ENCODE data around the gene PSPH.
"Not testable (repeated sequence)": the region's sequence is repeated elsewhere in the genome, so short reads cannot be mapped to it uniquely, and the experiment has no call there.

The PSPH gene

GRCh38 chr7:56078196-56078595 lies 27.0 kb upstream of the PSPH start:
- no peak for DNase-seq (ENCODE audit: low spot score in 2 of 2)
- no peak for ATAC-seq
- H3K4me3 Mint-ChIP-seq: no peak overlapping the region
- no peaks in the 10 kb centered on the region for H3K9me3 Mint-ChIP-seq
- H3K27ac Mint-ChIP-seq: peak overlapping the region; percentile 75
- H3K36me3 Mint-ChIP-seq: peaks cover 75% of the 10 kb centered on the region
- H3K4me1 Mint-ChIP-seq: peaks cover 12% of the 10 kb centered on the region

DNA sequence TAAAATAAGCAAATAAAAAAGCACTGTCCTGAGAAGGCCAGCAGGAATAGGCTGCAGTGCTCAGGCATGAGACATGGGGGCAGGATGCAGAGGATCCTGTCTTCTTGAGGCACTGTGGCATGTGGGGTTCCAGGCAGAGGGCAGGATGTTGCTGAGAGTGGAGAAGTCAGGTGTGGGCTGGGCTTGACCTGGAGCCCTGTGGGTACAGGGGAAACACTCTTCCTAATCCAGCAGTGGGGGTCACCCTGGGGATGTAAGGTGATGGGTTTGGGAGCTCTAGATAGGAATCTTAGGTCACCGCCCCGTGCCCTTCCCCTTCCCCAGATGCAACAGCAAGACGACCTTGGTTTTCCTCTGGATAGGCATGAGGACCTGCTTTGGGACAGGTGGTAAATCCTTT lies 26.4 kb upstream of the PSPH start:
- DNase-seq (ENCODE audit: low spot score in 2 of 2) (no peak), ATAC-seq (no peak)
- H3K36me3 Mint-ChIP-seq: peaks cover 80% of the 10 kb centered on the region
- no peak overlapping the region for H3K27ac Mint-ChIP-seq
- H3K9me3 Mint-ChIP-seq: no peaks in the 10 kb centered on the region
- H3K4me3 Mint-ChIP-seq: no peak overlapping the region
- peaks cover 18% of the 10 kb centered on the region for H3K4me1 Mint-ChIP-seq

DNA sequence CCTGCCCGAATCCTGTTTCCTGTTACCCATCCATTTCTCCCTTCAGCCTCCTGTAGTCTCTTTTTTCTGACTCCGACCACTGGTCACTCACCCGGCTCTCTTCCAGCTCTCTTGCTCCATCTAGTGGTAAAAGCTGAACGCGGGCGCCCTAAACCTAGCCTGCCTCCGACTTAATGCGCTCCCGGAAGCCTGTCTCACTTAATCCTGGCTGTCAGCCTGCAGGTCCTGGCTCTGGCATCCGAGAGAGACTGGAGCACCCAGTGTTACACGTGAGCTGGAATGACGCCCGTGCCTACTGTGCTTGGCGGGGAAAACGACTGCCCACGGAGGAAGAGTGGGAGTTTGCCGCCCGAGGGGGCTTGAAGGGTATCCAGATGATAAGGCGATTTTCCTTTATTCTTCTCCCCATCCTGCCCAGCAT lies 23.1 kb upstream of the PSPH start:
- Mint-ChIP-seq H3K4me1 (peaks cover 12% of the 10 kb centered on the region), H3K9me3 (no peaks in the 10 kb centered on the region), H3K36me3 (peaks cover 90% of the 10 kb centered on the region), H3K27ac (peak overlapping the region; percentile 9), H3K4me3 (no peak overlapping the region)
- peak; percentile 69 to 88 for DNase-seq (ENCODE audit: low spot score in 2 of 2)
- peak; percentile 87 for ATAC-seq

DNA sequence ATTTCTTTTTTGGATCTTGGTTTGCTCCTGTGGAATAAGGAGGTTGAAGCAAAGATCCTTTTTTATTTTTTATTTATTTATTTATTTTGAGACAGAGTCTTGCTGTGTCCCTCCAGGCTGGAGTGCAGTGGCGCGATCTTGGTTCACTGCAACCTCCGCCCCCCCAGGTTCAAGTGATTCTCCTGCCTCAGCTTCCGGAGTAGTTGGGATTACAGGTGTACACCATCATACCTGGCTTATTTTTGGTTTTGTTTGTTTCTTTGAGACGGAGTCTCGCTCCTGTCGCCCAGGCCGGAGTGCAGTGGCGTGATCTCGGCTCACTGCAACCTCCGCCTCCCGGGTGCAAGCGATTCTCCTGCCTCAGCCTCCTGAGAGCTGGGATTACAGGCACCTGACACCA lies 15.1 kb upstream of the PSPH start:
- Mint-ChIP-seq H3K4me1 (peaks cover 33% of the 10 kb centered on the region), H3K27ac (peak overlapping the region; percentile 30), H3K36me3 (peaks cover 91% of the 10 kb centered on the region)
- H3K4me3 Mint-ChIP-seq; ATAC-seq; H3K9me3 Mint-ChIP-seq; DNase-seq (ENCODE audit: low spot score in 2 of 2): not testable (repeated sequence)

- peaks cover 33% of the 10 kb centered on the region for H3K4me1 Mint-ChIP-seq
- H3K27ac Mint-ChIP-seq: peak within 1 kb of the TSS; percentile 94
- ATAC-seq (peak; percentile 95), DNase-seq (ENCODE audit: low spot score in 2 of 2) (peak; percentile 92 to 95)
- H3K9me3 Mint-ChIP-seq: no peaks in the 10 kb centered on the region
- H3K4me3 Mint-ChIP-seq: peak within 1 kb of the TSS; percentile 88
- peaks cover 91% of the 10 kb centered on the region for H3K36me3 Mint-ChIP-seq
These were observed 12.8 kb upstream of the PSPH start, which contains the start of gene SUMF2 for GRCh38 chr7:56063882-56064625. Gene SUMF2 (plus strand): TSS chr7:56064286. CDS start chr7:56064312, 26 bp downstream.

DNA sequence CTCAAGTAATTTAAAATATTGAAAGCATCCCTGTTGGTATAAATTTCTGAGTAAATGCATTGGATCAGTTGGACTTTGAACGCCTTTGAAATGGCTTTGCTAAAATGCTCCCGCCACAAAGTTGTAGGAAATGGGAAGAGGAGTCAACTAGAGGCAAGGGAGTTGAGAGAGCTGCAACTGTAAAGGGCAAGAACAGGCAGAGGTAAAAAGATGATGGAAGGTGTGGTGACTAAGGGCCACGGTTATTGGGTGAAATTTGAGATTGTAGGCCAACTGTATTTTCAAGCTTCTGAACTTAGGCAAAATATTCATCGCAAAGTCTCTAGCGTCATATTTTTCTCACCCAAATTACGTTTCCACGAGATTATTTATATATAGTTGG lies 12.2 kb upstream of the PSPH start:
- ATAC-seq (no peak), DNase-seq (ENCODE audit: low spot score in 2 of 2) (no peak)
- Mint-ChIP-seq H3K4me1 (peaks cover 33% of the 10 kb centered on the region), H3K36me3 (peaks cover 91% of the 10 kb centered on the region), H3K9me3 (no peaks in the 10 kb centered on the region), H3K4me3 (peak overlapping the region; percentile 88), H3K27ac (peak overlapping the region; percentile 94)

DNA sequence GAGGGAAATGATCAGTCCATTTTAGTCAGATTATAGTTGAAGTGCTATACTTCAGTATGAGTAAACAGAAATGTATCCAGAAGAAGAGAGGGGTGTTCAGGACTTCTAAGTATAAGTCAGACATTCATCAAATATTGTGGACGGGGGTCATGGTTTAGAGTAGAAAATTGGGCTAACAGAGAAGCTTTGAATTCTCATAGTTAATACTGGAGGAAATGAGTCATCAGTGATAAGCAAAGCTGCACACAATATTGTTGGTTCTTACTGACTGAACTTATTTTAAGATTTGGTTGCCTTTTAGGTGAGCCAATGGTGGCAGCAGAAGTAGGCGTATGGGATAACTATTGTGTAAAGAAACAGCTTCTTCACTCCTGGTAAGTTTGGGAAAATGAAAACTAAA lies 11.1 kb upstream of the PSPH start:
- peak; percentile 17 for ATAC-seq
- Mint-ChIP-seq H3K4me3 (peak overlapping the region; percentile 88), H3K27ac (peak overlapping the region; percentile 94), H3K4me1 (peaks cover 33% of the 10 kb centered on the region), H3K36me3 (peaks cover 91% of the 10 kb centered on the region), H3K9me3 (no peaks in the 10 kb centered on the region)
- DNase-seq (ENCODE audit: low spot score in 2 of 2): no peak

- Mint-ChIP-seq H3K9me3 (no peaks in the 10 kb centered on the region), H3K4me1 (peaks cover 16% of the 10 kb centered on the region), H3K36me3 (peaks cover 82% of the 10 kb centered on the region), H3K4me3 (peak overlapping the region; percentile 82), H3K27ac (peak overlapping the region; percentile 88)
- ATAC-seq: no peak
- DNase-seq (ENCODE audit: low spot score in 2 of 2): no peak
These were observed 2.7 kb upstream of the PSPH start for GRCh38 chr7:56053993-56054392.

DNA sequence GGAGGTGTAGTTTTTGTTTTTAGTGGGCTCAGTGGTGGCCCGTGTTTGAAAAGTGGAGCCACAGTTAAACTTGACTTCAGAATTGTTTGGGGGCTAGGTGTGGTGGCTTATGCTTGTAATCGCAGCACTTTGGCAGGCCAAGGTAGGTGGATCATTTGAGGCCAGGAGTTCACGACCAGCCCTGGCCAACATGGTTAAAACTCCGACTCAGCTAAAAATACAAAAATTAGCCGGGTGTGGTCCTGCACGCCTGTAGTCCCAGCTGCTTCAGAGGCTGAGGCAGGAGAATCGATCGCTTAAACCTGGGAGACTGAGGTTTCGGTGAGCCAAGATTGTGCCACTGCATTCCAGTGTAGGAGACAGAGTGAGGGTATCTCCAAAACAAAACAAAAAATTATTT lies 2.1 kb upstream of the PSPH start:
- Mint-ChIP-seq H3K4me3 (peak overlapping the region; percentile 82), H3K4me1 (peaks cover 16% of the 10 kb centered on the region), H3K36me3 (peaks cover 75% of the 10 kb centered on the region), H3K27ac (peak overlapping the region; percentile 88), H3K9me3 (no peaks in the 10 kb centered on the region)
- DNase-seq (ENCODE audit: low spot score in 2 of 2): no peak
- ATAC-seq: no peak

- peaks cover 52% of the 10 kb centered on the region for H3K36me3 Mint-ChIP-seq
- no peaks in the 10 kb centered on the region for H3K9me3 Mint-ChIP-seq
- ATAC-seq (no peak), DNase-seq (ENCODE audit: low spot score in 2 of 2) (no peak)
- peak overlapping the region; percentile 88 for H3K27ac Mint-ChIP-seq
- H3K4me3 Mint-ChIP-seq: peak overlapping the region; percentile 82
- peaks cover 16% of the 10 kb centered on the region for H3K4me1 Mint-ChIP-seq
These were observed 248 bp downstream of the PSPH start for GRCh38 chr7:56051053-56051338.

GRCh38 chr7:56048763-56049162 lies 2.5 kb downstream of the PSPH start:
- H3K36me3 Mint-ChIP-seq: peaks cover 29% of the 10 kb centered on the region
- not testable (repeated sequence) for H3K27ac Mint-ChIP-seq; H3K4me3 Mint-ChIP-seq; DNase-seq (ENCODE audit: low spot score in 2 of 2); H3K9me3 Mint-ChIP-seq; H3K4me1 Mint-ChIP-seq; ATAC-seq

GRCh38 chr7:56048245-56048644 lies 3.0 kb downstream of the PSPH start:
- no peak for DNase-seq (ENCODE audit: low spot score in 2 of 2)
- H3K4me1 Mint-ChIP-seq: peaks cover 4% of the 10 kb centered on the region
- no peaks in the 10 kb centered on the region for H3K9me3 Mint-ChIP-seq
- no peak overlapping the region for H3K4me3 Mint-ChIP-seq
- H3K36me3 Mint-ChIP-seq: peaks cover 24% of the 10 kb centered on the region
- H3K27ac Mint-ChIP-seq: no peak overlapping the region
- no peak for ATAC-seq

DNA sequence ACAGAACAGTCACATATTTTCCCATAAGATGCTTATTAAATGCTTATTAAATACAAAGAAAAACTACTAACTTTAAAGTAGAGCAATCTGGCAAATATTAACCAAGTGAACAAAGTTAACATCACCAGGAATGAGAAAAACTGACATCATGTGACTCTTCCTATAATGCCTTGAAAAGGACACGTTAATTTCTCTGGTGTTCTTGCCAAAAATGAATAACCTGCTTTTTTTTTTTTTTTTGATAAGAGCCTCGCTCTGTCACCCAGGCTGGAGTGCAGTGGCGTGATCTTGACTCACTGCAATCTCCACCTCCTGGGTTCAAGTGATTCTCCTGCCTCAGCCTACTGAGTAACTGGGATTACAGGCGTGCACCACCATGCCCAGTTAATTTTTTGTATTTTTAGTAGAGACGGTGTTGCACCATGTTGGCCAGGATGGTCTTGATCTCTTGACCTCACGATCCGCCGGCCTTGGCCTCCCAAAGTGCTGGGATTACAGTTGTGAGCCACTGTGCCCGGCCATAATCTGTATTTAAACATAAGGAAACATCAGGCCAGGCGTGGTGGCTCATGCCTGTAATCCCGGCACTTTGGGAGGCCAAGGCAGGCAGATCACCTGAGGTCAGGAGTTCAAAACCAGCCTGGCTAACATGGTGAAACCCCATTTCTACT lies 3.7 kb downstream of the PSPH start:
- ATAC-seq; DNase-seq (ENCODE audit: low spot score in 2 of 2); H3K4me1 Mint-ChIP-seq; H3K9me3 Mint-ChIP-seq; H3K27ac Mint-ChIP-seq; H3K4me3 Mint-ChIP-seq: not testable (repeated sequence)
- H3K36me3 Mint-ChIP-seq: peaks cover 21% of the 10 kb centered on the region

DNA sequence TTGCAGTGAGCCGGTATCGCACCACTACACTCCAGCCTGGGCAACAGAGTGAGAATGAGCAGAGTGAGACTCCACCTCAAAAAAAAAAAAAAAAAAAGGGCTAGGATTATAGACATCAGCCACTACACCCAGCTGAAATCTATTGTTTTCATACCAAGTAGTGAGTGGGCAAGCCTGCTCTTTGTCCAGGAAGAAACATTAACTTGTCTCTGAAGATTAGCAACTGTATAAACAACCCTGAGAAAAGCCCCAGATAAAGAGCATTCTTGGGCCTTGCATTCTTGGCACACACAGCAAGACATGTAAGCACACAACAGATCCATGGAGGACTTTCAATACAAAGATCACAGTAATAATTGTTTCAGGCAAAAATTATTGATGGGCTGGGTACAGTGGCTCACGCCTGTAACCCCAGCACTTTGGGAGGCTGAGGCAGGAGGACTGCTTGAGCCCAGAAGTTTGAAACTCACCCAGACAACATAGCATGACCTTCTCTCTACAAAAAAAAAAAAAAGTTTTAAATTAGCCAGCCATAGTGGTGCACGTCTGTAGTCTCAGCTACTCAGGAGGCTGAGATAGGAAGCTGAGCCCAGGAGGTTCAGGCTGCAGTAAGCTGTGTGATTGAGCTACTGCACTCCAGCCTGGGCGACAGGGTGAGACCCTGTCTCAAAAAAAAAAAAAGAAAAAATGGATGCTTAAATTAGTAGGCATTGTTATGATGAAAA lies 4.4 kb downstream of the PSPH start:
- H3K9me3 Mint-ChIP-seq: no peaks in the 10 kb centered on the region
- no peak for DNase-seq (ENCODE audit: low spot score in 2 of 2)

DNA sequence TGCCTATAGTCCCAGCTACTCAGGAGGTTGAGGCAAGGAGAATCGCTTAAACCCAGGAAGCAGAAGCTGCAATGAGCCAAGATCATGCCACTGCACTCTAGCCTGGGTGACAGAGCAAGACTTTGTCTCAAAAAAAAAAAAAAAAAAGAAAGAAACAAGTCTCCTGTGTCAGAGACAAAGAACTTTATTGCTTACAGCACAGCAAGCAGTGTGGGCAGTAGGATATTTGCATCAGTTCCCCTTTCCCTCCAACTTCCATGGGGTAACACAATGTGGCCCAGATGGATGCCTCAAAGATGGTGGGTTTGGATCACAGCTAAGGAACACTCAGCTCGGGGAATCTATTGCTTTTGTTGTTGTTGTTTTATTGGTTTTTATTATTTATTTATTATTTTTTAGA lies 5.5 kb downstream of the PSPH start:
- not testable (repeated sequence) for ATAC-seq

More for the DNA sequence above, 4.4 kb downstream of the PSPH start:
- H3K36me3 Mint-ChIP-seq: peaks cover 22% of the 10 kb centered on the region
- no peak overlapping the region for H3K4me3 Mint-ChIP-seq
- H3K4me1 Mint-ChIP-seq: no peaks in the 10 kb centered on the region
- no peak overlapping the region for H3K27ac Mint-ChIP-seq
- ATAC-seq: no peak

More for the DNA sequence above, 5.5 kb downstream of the PSPH start:
- H3K4me1 Mint-ChIP-seq; H3K4me3 Mint-ChIP-seq; H3K27ac Mint-ChIP-seq; DNase-seq (ENCODE audit: low spot score in 2 of 2); H3K9me3 Mint-ChIP-seq: not testable (repeated sequence)
- H3K36me3 Mint-ChIP-seq: peaks cover 20% of the 10 kb centered on the region

Measured in stimulated activated effector memory CD8-positive, alpha-beta T cell treated with anti-CD3 and anti-CD28 coated beads, Interleukin-12 subunit alpha, Interleukin-12 subunit beta, amount 100 ng/mL, for 72 hours (primary cell).